ENCODE results near the gene NOL4L.

GRCh38 chr20:32462900-32463641 lies 122.1 kb downstream of the NOL4L start:
- TF ChIP-seq REST (IDR thresholded peaks at IDR 0.05; ENCODE audit: unreplicated experiment) = no peak
- no peak for TF ChIP-seq EZH2phosphoT487 (IDR thresholded peaks at IDR 0.05; ENCODE audit: unreplicated experiment)
- no peak for TF ChIP-seq CTCF (conservative IDR thresholded peaks at IDR 0.05; ENCODE audit: low read depth in 2 of 2)
- no peak for TF ChIP-seq EZH2 (IDR thresholded peaks at IDR 0.05; ENCODE audit: low read depth, unreplicated experiment)
- TF ChIP-seq POLR2AphosphoS5 (IDR thresholded peaks at IDR 0.05; ENCODE audit: low read depth) = no peak
- TF ChIP-seq CREB1 (CRISPR knock-in tag; IDR thresholded peaks at IDR 0.05; ENCODE audit: low read depth) = no peak

Measured in GM23338 (cell line).